Astrocyte (in vitro differentiated cells and primary cell): ENCODE measurements around the gene CDCA4. TPM values are rescaled to one million over a fixed set of nuclear protein-coding genes. Genes with fewer than 3 reads are reported as not detected.

Experiments used
- DNase-seq: peaks from one replicate; pipeline ENCODE4 v3.0.0-alpha.2; 2010; ENCODE audit warnings: low read depth
- FAIRE-seq: peaks from 2 replicates; lab custom pipeline; 2011; peaks lifted over from hg19 to GRCh38; lab: Jason Lieb, UNC
- H2AFZ ChIP-seq: 2 replicates; pipeline ENCODE4 v1.6.0; 2012; ENCODE audit warnings: low read depth, low read length, inconsistent platforms
- H3K27ac ChIP-seq: 2 replicates; pipeline ENCODE4 v1.5.1; 2011; ENCODE audit warnings: low read depth, low read length, inconsistent platforms
- H3K27me3 ChIP-seq: 2 replicates; pipeline ENCODE4 v1.6.0; 2011; ENCODE audit warnings: low read length, inconsistent platforms; ENCODE audit not compliant: insufficient read depth
- H3K36me3 ChIP-seq: 2 replicates; pipeline ENCODE4 v1.5.1; 2011; ENCODE audit warnings: low read length, inconsistent platforms; ENCODE audit not compliant: insufficient read depth
- H3K4me1 ChIP-seq: 2 replicates; pipeline ENCODE4 v1.5.1; 2011; ENCODE audit warnings: low read length, inconsistent platforms; ENCODE audit not compliant: insufficient read depth
- H3K4me2 ChIP-seq: 2 replicates; pipeline ENCODE4 v1.6.0; 2012; ENCODE audit warnings: low read length, inconsistent platforms
- H3K4me3 ChIP-seq: 2 replicates; pipeline ENCODE4 v1.5.1; 2011; ENCODE audit warnings: low read depth, mild to moderate bottlenecking, low read length, inconsistent platforms; ENCODE audit not compliant: insufficient read depth
- H3K79me2 ChIP-seq: 2 replicates; pipeline ENCODE4 v1.6.0; 2012; ENCODE audit warnings: mild to moderate bottlenecking, low read length, inconsistent platforms; ENCODE audit not compliant: insufficient read depth
- H3K9ac ChIP-seq: 2 replicates; pipeline ENCODE4 v1.6.0; 2012; ENCODE audit warnings: mild to moderate bottlenecking, low read length, inconsistent platforms
- H3K9me3 ChIP-seq: 2 replicates; pipeline ENCODE4 v1.5.1; 2012; ENCODE audit warnings: low read depth, mild to moderate bottlenecking, low read length, inconsistent platforms; ENCODE audit not compliant: insufficient read depth
- H4K20me1 ChIP-seq: 2 replicates; pipeline ENCODE4 v1.6.0; 2012; ENCODE audit warnings: low read length, inconsistent platforms; ENCODE audit not compliant: insufficient read depth
- H3K27ac Mint-ChIP-seq: one replicate; pipeline ENCODE4 v1.8.0; 2021; ENCODE audit warnings: mild to moderate bottlenecking, mixed read lengths; ENCODE audit not compliant: unreplicated experiment
- H3K27me3 Mint-ChIP-seq: one replicate; pipeline ENCODE4 v1.8.0; 2021; ENCODE audit warnings: low read depth, mixed read lengths; ENCODE audit not compliant: unreplicated experiment
- H3K36me3 Mint-ChIP-seq: one replicate; pipeline ENCODE4 v1.8.0; 2021; ENCODE audit warnings: low read depth, mixed read lengths; ENCODE audit not compliant: unreplicated experiment
- H3K4me1 Mint-ChIP-seq: one replicate; pipeline ENCODE4 v1.8.0; 2021; ENCODE audit warnings: low read depth, mixed read lengths; ENCODE audit not compliant: unreplicated experiment
- H3K4me3 Mint-ChIP-seq: one replicate; pipeline ENCODE4 v1.8.0; 2021; ENCODE audit warnings: mild to moderate bottlenecking, moderate library complexity, mixed read lengths; ENCODE audit not compliant: unreplicated experiment
- H3K9me3 Mint-ChIP-seq: one replicate; pipeline ENCODE4 v1.8.0; 2021; ENCODE audit warnings: mild to moderate bottlenecking, mixed read lengths; ENCODE audit not compliant: unreplicated experiment
- EZH2 ChIP-seq: IDR thresholded peaks from 2 replicates; pipeline ENCODE4 v1.6.1; 2012; ENCODE audit warnings: mild to moderate bottlenecking, low read length, inconsistent platforms; ENCODE audit not compliant: insufficient read depth
- total RNA-seq: library from RNA; stranded (reverse); gene quantifications from 2 replicates; pipeline ENCODE4 v1.2.1, GENCODE V29; 2021
- TF ChIP-seq, protein P1 (sequence below): IDR thresholded peaks from 2 replicates; pipeline ENCODE4 v1.5.1; 2011; ENCODE audit warnings: low read depth, mild to moderate bottlenecking, inconsistent platforms, low read length, moderate library complexity; ENCODE audit not compliant: insufficient read depth

The CDCA4 gene
- total RNA-seq, 1 donor from 2014 or later: 11.3 TPM

DNA sequence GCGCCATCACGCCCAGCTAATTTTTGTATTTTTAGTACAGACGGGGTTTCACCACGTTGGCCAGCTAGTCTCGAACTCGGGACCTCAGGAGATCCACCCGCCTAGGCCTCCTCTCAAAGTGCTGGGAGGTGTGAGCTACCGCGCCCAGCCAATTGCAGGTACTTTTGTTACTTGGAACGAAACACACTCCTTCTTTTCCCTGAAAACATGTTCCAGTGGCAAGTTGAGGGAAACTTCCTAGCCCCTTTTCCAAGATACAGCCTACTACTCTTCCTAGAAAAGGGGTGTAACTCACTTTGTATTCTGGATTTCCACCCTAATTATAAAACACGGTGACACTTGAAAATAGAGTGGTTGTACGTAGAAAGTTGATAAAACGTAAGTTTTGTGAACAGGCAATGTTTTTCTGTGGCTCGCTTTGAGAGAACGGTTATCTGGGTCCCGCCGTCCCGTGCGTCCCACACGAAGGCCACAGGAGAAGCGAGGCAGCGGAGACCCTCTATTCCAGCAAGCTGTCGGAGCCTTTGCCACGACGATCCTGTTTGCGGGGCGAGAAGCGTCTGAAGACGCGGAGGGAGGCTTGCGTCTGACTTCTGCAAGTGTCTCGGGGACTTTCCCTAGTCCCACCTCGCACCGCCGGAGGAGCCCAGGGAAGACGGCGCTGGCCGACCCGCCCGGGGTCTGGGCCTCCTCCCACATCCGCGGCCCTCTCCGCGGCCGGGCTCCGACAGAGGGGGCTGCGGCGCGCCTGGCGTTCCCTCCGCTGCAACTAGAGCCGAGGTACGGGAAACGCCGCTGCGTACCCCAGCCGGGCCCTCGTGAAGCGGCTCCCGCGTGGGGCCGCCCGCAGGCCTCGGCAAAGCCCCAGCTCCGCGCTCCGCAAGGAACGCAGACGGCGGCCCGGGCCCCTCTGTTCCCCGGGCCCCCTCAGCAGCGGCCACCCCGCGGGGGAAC, 745 bp downstream of the CDCA4 start:
- Histone ChIP-seq H2AFZ (peak overlapping the region; percentile 64), H3K9ac (peak overlapping the region; percentile 88), H3K4me1 (peaks cover 48% of the 10 kb centered on the region), H3K27me3 (no peaks in the 10 kb centered on the region), H3K79me2 (peaks cover 68% of the 10 kb centered on the region), H3K27ac (peak overlapping the region; percentile 81), H4K20me1 (peaks cover 48% of the 10 kb centered on the region), H3K4me2 (peak overlapping the region; percentile 92), H3K36me3 (no peaks in the 10 kb centered on the region), H3K4me3 (peak overlapping the region; percentile 77), H3K9me3 (no peaks in the 10 kb centered on the region)
- Mint-ChIP-seq H3K4me3 (peak overlapping the region; percentile 91), H3K27ac (peak overlapping the region; percentile 93), H3K9me3 (no peaks in the 10 kb centered on the region), H3K36me3 (peaks cover 3% of the 10 kb centered on the region), H3K27me3 (no peaks in the 10 kb centered on the region), H3K4me1 (peaks cover 27% of the 10 kb centered on the region)
- no peak for DNase-seq
- TF ChIP-seq, protein P1, sequence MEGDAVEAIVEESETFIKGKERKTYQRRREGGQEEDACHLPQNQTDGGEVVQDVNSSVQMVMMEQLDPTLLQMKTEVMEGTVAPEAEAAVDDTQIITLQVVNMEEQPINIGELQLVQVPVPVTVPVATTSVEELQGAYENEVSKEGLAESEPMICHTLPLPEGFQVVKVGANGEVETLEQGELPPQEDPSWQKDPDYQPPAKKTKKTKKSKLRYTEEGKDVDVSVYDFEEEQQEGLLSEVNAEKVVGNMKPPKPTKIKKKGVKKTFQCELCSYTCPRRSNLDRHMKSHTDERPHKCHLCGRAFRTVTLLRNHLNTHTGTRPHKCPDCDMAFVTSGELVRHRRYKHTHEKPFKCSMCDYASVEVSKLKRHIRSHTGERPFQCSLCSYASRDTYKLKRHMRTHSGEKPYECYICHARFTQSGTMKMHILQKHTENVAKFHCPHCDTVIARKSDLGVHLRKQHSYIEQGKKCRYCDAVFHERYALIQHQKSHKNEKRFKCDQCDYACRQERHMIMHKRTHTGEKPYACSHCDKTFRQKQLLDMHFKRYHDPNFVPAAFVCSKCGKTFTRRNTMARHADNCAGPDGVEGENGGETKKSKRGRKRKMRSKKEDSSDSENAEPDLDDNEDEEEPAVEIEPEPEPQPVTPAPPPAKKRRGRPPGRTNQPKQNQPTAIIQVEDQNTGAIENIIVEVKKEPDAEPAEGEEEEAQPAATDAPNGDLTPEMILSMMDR: no peak
- TF ChIP-seq EZH2: no peak
- no peak for FAIRE-seq

DNA sequence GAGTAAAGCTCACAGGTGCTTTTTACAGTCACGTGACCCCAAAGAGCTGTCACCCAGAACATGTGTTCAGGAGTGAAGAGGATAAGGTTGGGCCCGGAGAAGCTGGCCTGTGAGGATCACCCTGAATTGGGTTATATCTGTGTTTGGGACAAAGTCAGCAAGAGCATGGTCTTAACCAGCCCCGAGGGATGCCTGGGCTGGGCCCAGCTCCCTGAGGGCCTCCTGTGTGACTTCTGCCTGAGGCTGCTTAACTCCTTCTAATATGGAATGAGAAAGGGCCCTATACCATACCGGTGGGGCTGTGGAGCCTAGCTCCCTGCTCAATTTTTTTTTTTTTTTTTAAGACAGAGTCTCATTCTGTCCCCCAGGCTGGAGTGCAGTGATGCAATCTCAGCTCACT, 2.5 kb downstream of the CDCA4 start:
- TF ChIP-seq EZH2: no peak
- TF ChIP-seq, protein P1: no peak
- Histone ChIP-seq H3K4me2 (peak overlapping the region; percentile 92), H3K4me1 (peaks cover 38% of the 10 kb centered on the region), H3K27ac (no peak overlapping the region), H4K20me1 (peaks cover 65% of the 10 kb centered on the region), H3K36me3 (no peaks in the 10 kb centered on the region), H3K9me3 (no peaks in the 10 kb centered on the region), H3K27me3 (no peaks in the 10 kb centered on the region), H3K79me2 (peaks cover 85% of the 10 kb centered on the region), H2AFZ (no peak overlapping the region), H3K4me3 (peak overlapping the region; percentile 10), H3K9ac (no peak overlapping the region)
- H3K27me3 Mint-ChIP-seq: no peaks in the 10 kb centered on the region
- H3K36me3 Mint-ChIP-seq: peaks cover 5% of the 10 kb centered on the region
- H3K9me3 Mint-ChIP-seq: no peaks in the 10 kb centered on the region
- DNase-seq (no peak), FAIRE-seq (no peak)
- H3K4me1 Mint-ChIP-seq: peaks cover 16% of the 10 kb centered on the region
- H3K27ac Mint-ChIP-seq: no peak overlapping the region
- H3K4me3 Mint-ChIP-seq: no peak overlapping the region

DNA sequence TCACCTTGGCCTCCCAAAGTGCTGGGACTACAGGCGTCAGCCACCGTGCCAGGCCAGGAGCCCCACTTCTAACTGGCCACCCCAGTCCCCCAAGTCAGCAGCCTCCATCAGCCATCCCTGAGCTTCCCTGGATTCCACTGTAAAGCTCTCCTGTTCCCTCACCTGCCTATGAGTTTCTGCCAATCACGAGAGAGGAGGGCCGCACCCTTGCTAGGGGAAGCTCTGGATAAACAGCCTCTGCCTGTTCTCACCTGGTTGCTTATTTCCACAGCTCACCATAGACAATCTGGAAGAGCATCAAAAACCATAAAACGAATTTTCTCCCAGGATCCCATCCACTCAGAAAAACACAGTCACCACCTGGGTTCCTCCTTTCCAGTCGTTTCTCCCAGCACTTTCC, 5.0 kb downstream of the CDCA4 start:
- Histone ChIP-seq H3K36me3 (no peaks in the 10 kb centered on the region), H3K27me3 (no peaks in the 10 kb centered on the region), H3K4me2 (peak overlapping the region; percentile 11), H3K79me2 (peaks cover 99% of the 10 kb centered on the region), H3K4me3 (no peak overlapping the region), H3K9me3 (no peaks in the 10 kb centered on the region), H3K9ac (no peak overlapping the region), H2AFZ (no peak overlapping the region), H3K4me1 (peaks cover 23% of the 10 kb centered on the region), H3K27ac (no peak overlapping the region), H4K20me1 (peaks cover 89% of the 10 kb centered on the region)
- FAIRE-seq: no peak
- no peak for TF ChIP-seq EZH2
- Mint-ChIP-seq H3K27ac (no peak overlapping the region), H3K4me3 (no peak overlapping the region), H3K36me3 (peaks cover 5% of the 10 kb centered on the region), H3K4me1 (peaks cover 7% of the 10 kb centered on the region), H3K9me3 (no peaks in the 10 kb centered on the region), H3K27me3 (no peaks in the 10 kb centered on the region)
- DNase-seq: no peak
